DOHH2 (cell line): ENCODE measurements around the gene DLG5.

ENCODE experiments used
- EZH2phosphoT487 ChIP-seq: fragments of 200-600 bp; sonication (generic); IDR thresholded peaks from 2 replicates; pipeline ENCODE4 v1.6.1; 2017; ENCODE audit warnings: borderline replicate concordance, mild to moderate bottlenecking, antibody characterized with exemption, low read length, moderate library complexity, mixed read lengths
- TF ChIP-seq, protein P1 (sequence below): fragments of 200-600 bp; sonication (generic); IDR thresholded peaks from one replicate; pipeline ENCODE4 v1.5.1; 2014; ENCODE audit warnings: antibody characterized with exemption, mild to moderate bottlenecking, low read depth, low read length; ENCODE audit not compliant: poor library complexity, severe bottlenecking

DNA sequence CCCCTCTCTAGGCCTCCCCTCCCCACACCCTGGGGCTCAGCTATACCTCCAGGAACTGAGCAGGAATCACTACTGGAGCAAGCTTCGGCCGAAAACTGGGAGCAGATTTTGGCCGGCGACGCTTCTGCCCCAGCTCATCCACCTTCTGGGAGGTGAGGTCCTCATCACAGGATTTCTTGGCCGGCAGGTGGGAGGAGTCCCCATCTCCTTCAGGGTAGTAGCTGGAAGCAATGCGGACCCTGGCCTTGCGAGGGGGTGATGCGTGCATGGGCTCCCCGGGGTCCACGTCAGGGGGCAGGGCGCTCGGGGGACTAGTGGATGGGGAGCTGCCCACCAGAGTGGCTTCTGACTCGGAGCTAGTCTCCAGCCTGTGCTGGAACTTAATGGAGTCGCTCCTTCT, 105.5 kb downstream of the DLG5 start:
- TF ChIP-seq, protein P1, sequence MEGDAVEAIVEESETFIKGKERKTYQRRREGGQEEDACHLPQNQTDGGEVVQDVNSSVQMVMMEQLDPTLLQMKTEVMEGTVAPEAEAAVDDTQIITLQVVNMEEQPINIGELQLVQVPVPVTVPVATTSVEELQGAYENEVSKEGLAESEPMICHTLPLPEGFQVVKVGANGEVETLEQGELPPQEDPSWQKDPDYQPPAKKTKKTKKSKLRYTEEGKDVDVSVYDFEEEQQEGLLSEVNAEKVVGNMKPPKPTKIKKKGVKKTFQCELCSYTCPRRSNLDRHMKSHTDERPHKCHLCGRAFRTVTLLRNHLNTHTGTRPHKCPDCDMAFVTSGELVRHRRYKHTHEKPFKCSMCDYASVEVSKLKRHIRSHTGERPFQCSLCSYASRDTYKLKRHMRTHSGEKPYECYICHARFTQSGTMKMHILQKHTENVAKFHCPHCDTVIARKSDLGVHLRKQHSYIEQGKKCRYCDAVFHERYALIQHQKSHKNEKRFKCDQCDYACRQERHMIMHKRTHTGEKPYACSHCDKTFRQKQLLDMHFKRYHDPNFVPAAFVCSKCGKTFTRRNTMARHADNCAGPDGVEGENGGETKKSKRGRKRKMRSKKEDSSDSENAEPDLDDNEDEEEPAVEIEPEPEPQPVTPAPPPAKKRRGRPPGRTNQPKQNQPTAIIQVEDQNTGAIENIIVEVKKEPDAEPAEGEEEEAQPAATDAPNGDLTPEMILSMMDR = no peak
- TF ChIP-seq EZH2phosphoT487 = no peak
